Activated CD8-positive, alpha-beta memory T cell treated with anti-CD3 and anti-CD28 coated beads for 24 hours (primary cell): ENCODE data around the gene TOMM40.
"Not testable (repeated sequence)": the region's sequence is repeated elsewhere in the genome, so short reads cannot be mapped to it uniquely, and the experiment has no call there.

Experiments used
- DNase-seq: peaks from one replicate; pipeline ENCODE4 v3.0.0-alpha.2; 2020

TOMM40 gene

DNA sequence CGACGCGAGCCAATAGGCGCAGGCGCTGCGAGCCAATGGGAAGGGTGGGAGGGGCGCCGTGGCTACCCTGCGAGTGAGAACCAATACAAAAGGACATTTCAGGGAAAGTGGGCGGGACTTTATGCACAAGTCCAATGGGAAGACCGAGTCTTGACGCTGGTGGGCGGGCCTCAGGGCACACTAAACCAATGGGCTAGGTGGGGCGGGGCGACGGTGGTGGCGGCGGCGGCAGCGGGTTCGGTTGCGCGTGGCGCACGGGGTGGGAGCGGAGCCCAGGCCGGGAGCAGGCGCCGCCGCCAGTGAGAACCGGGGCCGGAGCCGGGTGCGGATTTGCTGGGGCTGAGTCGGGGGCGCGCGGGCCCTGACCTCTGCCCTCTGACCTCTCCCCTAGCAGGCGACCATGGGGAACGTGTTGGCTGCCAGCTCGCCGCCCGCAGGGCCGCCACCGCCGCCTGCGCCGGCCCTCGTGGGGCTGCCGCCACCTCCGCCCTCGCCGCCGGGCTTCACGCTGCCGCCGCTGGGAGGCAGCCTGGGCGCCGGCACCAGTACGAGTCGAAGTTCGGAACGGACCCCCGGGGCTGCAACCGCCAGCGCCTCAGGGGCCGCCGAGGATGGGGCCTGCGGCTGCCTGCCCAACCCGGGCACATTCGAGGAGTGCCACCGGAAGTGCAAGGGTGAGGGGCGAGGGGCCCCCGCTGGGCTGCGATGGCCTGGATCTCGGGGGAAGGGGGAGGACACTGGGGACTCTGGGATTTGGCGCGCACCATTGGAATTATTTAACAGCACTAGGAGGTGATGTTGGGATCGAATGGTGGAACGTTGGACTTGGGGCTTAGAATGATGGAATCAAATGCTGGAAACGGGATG, at the start of gene TOMM40:
Gene TOMM40 (plus strand): TSS at position 239 of the 867 bp plus-strand sequence. CDS start 162 bp downstream, at position 401.
- no peak for DNase-seq

DNA sequence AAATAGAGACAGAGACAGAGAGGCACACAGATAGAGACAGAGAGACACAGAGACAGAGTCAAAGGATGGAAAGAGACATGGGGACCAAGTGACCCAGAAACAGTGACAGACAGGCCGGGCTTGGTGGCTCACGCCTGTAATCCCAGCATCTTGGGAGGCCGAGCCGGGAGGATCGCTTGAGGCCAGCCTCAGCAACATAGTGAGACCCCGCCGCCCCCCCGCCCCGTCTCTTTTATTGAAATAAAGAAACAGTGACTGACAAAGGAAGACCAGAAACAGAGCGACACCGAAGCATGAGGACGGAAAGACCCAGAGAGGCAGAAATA, 45.8 kb upstream of the TOMM40 start:
- no peak for DNase-seq

DNA sequence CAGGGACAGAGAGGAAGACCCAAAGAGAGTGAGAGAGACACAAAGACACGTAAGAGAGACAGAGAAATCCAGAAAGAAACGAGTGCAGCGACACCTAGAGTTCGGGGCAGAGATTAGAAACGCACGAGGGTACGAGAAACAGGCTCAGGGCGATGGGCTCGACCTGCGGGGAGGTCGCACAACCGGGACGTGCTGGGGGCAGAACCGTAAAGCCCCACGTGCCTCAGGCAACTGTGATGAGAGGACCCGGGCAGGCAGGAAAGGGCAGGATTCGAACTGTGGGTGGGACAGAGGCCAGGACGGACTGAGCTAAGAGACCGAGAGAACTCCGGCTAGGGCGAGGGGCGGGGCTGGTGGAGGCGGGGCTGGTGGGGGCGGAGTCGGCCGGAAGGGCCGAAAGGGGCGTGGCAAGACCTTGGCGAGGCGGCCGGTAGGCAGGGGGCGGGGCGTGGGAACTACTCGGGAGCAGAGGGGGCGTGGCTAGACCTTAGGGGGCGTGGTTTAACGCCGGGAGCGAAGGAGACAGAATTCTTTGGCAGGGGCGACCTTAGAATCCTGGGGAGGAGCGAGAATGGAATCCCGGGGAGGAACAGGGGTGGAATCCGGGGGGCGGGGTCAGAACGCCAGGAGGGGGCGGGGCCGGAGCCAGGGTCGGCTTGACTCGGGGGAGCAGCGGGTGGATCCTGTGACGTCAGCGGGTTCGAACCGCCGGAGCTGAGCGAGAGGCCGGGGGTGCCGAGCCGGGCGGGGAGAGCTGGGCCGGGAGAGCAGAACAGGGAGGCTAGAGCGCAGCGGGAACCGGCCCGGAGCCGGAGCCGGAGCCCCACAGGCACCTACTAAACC, 45.2 kb upstream of the TOMM40 start, which contains the start of gene NECTIN2:
Gene NECTIN2 (plus strand): TSS at position 686 of the 843 bp plus-strand sequence. CDS start 229 bp downstream, outside the sequence.
- peak; percentile 91 for DNase-seq

DNA sequence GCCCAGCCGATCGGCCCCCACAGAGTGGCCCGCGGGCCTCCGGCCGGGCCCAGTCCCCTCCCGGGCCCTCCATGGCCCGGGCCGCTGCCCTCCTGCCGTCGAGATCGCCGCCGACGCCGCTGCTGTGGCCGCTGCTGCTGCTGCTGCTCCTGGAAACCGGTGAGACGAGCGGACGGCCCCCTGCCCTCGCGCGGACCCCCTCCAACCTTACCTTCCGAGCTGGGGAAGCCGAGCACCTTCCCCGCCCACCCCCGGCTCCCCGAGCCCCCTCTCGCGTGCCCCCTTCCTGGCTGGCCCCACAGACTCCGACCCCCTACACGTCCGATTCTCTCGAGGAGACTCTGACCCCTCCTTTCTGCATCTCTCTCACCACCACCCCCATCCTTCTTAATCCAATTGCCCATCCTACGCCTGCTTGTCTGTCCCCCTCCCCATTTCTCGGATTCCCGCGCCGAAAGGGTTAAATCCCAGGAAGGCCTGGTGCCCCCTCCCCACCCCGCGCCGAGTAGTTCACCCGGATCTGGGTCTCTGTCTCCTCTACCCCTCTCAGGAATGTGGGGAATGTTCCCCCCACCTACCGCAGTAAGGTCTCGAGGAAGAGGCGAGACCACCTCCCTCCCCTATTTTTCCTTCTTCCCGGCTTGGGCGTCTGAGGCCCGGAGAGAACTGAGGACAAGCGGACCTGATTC, 44.5 kb upstream of the TOMM40 start:
- DNase-seq = peak; percentile 57

DNA sequence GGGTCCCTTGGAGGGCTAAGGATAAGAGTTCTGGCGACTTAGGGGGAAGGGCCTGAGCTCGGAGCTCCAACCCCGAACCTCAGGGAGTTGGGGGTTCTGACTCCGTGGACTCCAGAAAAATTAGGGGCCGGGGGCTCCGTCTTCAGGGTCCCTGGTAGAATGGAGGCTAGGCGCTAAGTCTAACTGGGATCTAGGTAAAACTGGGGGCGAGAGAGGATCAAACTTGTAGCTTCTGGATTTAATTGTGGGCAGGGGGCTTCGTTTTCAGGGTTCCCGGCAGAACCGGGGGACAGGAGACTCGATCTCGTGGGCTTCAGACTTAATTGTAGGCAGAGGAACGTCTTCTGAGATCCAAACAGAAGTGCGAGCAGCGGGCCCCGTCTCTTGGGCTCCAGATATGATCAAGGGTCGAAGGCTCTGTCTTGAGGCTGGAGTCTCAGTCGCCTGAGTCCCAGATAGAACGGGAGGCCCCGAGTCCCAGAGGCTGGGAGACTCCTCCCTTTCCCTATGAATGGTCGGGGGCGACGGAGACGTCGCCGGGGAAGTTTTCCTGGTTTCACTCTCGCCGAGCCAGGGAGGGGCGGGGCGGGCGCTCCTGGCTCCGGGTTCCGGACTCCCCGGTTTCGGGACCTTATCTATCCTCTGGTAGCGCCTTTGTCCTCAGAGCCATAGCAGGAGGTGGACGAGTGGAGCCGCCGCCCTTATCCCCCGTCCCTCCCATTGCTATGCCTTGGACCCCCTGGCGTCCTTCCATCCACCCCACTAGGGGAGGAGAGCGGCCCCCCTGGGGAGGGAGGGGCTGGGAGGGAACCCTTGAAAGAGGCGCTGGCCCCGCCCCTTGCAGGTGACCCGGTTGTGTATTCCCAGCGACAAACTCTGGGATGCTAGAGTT, 43.7 kb upstream of the TOMM40 start:
- peak; percentile 60 for DNase-seq

DNA sequence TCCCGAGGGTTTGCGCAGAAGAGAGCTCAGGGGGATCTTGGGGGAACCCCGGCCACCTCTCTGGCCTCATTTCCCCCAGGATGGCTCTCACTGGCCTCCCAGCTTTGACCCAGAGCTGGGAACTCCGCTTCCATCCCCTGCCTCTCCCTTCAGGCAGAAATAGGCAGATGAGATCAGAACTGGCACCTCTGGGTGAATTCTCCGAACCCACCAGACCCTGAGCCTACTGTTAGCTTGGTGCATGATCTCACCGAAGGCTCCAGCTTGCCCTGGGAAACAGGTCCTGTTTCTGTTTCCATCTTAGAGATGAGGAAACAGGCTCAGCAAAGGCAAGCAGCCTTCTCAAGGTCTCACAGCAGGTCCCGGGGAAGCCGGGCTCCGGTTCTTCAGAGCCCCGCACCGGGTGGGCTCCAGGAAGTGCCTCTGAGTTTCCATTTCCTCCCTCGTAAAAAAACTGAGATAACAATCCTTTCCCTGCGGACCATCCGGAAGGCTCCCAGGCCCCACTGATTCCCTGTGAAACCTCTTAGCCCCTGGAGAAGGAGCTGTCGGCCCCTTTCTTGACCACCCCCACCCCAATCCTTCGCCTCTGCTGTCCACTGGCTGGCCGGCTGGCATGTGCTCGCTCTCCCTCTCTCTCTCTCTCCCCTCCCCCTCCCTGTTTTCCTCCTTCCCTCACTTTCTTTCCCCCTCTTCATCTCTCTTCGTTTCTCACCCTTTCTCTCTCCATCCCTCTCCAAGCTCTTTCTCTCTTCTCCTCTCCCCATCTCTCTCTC, 42.8 kb upstream of the TOMM40 start:
- peak; percentile 57 for DNase-seq

DNA sequence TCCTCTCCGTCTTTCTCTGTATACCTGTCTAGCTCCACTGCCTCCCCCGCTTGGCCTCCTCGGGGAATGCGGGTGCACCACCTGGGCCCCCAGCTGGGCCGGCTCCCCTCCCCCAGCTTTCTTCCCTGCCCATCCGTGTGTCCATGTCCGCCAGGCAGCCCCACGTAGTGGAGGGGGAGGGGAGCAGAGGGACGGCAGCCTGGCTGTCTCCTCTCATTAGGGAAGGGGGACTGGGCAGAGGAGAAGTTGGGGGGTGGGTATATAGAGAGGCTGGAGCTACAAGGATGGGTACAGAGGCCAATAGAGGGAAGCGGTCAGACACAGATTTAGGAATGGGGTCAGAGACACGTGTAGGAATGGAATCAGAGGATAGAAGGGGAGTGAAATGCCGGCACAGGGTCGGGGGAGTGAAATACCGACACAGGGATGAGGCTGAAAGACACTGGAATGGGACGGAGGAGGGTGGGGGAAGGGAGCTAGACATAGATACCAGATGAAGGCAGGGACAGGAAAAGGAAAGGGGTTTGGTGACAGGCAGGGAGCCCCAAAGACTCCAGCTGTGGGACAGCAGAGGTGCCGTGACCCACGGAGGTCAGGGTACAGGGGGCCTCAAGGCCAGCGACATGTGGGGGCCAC, 42.1 kb upstream of the TOMM40 start:
- no peak for DNase-seq

DNA sequence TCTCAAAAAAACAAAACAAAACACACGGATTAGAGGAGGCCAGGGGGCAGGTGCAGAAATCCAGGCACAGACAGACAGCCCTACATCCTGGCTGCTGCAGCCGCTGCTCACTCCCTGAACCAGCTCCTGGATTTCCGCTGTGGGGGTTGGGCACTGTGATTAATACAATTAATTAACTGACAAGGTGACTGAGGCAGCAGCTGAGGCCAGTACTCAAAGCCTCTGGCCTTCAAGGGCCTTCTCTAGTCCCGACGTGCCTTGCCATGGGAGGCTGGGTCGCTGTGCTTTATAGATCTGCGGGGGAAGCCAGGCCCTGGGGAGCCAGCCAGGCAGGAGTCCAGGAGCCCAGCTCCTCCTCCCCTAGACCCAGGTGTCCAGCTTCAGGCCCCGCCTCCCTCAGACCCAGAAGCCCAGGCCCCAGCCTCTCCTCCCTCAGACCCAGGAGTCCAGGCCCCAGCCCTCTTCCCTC, 40.4 kb upstream of the TOMM40 start:
- no peak for DNase-seq

DNA sequence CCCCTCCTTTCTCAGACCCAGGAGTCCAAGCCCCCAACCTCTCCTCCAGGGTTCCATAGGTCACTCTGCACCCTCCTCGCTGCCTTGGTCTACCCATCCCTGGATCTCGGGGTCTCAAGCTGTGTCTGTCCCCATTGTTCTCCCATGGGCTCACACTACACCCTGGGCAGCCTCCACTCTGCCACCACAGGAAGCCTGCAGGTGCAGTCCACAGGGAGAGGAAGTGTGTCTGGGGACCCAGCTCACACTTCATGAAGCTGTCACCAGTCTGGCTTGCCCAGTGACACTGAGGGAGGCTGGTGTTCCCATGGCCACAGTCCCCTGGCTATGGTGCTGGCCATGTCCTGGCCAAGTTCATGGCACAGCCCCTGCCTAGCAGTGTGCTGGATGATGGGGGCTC, 39.6 kb upstream of the TOMM40 start:
- DNase-seq = no peak

DNA sequence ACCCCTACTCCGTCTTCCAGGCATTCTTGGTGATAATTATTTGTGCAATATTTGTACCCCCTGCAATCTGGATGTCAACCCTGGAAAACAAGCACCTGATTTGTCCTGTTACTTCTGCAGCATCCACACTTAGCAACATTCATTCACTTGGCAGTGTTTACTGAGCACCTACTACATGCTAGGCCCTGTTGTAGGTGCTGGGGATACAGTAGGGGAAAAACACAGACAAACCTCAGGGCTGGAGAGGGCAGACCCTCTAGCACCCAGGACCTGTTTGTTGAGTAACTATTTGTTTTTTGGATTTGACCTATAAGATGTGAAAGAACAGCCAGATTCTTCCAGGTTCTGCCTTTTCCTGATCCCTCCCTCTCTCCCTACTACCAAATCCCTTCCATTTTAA, 35.4 kb upstream of the TOMM40 start:
- DNase-seq = no peak

DNA sequence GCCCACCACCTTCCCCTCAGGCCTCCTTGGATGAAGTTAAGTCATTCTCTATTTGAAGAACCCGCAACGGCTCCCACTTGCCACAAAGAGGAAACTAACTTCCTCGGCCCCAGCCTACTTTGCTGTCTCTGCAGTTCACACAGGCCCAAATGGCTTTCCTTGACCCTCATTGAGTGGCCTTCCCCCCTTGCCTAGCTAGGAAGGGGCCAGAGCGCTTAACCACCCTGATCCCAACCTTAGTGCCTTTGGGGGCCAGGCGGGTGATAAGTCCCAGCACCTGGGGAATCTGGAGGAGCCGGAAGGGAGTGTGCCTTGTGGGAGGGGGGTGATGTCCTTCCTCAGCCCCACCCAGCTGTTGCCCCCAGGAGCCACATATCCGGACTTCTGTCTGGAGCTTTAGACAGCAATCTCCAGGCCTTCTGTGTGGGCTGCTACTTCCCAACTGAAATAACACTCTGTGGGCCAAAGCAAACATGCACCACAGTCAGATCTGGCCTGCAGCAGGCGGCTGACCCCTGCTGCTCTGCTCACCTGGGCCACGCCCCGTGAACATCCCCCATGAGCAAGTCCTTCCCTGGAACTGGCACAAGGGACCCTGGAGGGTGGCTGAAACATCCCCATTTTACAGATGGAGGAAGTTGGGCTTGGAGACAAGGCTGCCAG, 34.5 kb upstream of the TOMM40 start:
- no peak for DNase-seq

DNA sequence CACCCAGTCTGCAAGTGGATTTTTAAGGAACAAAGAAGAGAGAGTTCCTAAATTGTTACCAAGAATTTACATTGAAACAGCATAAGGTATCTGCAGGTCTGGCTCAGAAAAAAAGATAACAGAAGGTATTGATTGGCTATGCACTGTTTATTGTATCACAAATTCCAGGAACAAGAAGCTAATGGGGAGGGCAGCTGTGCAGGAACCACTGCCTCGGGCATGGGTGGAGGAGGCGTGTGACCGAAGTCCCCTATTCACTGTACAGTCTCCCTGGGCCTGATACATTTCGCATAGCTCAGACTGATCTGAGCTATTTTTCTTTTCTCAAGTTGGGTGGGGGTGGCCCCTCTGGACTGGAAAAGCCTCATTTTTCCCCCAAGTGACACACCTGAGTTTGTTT, 33.2 kb upstream of the TOMM40 start:
- DNase-seq = no peak

DNA sequence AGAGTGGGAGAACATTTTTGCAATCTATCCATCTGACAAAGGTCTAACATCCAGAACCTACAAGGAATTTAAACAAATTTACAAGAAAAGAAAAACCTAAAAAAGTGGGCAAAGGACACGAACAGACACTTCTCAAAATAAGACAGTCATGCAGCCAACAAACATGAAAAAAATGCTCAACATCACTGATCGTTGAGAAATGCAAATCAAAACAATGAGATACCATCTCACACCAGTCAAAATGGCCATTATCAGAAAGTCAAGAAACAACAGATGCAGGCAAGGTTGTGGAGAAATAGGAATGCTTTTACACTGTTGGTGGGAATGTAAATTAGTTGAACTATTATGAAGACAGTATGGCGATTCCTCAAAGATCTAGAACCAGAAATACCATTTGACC, 29.5 kb upstream of the TOMM40 start:
- not testable (repeated sequence) for DNase-seq

DNA sequence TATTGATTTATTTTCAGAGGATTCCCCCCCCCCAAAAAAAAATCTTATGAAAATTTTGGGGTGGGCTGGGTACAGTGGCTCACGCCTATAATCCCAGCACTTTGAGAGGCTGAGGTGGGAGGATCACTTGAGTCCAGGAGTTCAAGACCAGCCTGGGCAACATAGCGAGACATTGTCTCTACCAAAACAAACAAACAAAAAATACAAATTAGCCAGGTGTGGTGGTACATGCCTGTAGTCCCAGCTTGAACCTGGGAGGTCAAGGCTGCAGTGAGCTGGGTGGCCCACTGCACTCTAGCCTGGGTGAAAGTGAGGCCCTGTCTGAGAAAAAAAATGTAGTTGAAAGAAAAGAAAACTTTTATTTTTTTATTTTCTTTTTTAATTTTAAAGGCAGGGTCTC, 27.1 kb upstream of the TOMM40 start:
- DNase-seq = no peak

DNA sequence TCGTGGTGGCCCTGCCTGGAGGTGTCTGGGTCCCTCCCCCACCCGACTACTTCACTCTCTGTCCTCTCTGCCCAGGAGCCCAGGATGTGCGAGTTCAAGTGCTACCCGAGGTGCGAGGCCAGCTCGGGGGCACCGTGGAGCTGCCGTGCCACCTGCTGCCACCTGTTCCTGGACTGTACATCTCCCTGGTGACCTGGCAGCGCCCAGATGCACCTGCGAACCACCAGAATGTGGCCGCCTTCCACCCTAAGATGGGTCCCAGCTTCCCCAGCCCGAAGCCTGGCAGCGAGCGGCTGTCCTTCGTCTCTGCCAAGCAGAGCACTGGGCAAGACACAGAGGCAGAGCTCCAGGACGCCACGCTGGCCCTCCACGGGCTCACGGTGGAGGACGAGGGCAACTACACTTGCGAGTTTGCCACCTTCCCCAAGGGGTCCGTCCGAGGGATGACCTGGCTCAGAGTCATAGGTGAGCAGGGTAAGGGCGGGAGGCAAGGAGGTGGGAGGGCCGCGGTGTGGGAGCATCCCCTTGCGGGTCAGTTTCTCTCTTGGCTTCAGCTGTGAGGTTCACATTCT, 25.8 kb upstream of the TOMM40 start:
- DNase-seq = no peak

DNA sequence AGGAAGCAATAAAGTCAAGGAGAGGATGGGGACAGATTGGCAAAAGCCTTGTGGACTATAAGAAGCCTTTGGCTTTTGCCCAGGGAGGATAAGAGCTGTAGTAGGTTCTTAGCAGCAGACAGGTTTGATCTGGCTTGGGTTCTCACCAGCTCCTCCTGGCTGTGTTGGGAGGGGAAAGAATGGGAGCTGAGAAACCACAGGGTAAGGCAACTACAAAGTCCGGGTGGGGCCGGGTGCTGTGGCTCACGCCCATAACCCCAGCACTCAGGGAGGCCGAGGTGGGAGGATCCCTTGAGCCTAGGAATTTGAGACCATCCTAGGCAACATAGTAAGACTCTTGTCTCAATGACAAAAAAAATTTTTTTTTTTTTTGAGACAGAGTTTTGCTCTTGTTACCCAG, 24.4 kb upstream of the TOMM40 start:
- DNase-seq = no peak

DNA sequence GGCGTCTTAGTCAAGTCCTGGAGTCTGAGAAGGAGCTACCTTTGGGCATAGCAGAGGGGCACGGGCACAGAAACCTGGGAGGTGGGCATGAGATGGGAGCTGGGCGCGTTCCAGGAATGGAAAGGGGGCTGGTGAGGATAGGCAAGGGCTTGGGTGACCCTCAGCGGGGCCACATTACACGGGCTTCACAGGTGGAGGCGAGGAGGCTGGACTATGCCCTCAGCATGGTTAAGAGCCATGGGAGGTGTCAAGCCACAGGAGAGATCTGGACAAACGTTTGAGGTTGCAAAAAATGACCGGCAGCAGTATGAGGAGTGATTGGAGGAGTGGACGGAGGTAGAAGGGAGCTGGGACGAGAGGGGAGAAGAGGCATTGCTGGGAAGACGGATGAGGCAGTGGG, 23.5 kb upstream of the TOMM40 start:
- DNase-seq = no peak

DNA sequence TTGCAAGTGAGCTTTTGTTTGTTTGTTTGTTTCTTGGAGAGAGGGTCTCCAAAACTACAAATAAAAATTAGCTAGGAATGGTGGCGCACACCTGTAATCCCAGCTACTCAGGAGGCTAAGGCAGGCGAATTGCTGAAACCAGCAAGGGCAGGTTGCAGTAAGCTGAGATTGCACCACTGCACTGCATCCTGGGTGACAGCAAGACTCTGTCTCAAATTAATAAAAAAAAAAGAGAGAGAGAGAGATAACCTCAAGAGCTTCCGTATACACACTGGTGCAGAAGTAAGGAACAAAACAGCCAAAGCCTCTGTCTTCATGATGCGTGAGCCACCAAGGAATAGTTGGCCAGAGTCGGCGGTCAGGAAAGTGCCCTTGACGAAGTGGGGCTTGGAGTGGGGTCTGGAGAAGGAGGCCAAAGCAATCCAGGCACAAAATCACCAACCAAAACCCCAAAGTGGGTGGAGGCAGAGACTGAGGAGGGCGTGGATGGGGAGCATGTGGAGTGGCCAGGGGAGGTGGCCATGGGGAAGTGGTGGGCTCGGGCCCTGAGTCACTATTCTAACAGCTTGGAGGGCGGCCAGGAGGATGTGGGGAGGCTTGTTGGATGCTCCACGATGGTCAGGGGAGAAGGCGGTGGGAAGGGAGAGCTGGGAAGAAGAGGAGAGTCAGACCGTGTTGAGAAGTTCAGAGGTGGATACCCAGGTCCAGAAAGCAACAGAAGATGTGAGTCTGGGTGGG, 21.2 kb upstream of the TOMM40 start:
- DNase-seq = no peak

DNA sequence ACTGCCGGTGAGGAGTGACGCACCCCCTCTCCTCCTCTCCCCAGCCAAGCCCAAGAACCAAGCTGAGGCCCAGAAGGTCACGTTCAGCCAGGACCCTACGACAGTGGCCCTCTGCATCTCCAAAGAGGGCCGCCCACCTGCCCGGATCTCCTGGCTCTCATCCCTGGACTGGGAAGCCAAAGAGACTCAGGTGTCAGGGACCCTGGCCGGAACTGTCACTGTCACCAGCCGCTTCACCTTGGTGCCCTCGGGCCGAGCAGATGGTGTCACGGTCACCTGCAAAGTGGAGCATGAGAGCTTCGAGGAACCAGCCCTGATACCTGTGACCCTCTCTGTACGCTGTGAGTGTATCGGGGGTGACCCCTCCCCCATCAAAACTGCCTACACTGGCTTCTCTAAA, 19.2 kb upstream of the TOMM40 start:
- DNase-seq = no peak
